Lower leg skin (tissue), 4 donors: Measurements from ENCODE around the gene MSMP. TPM values are rescaled to one million over a fixed set of nuclear protein-coding genes. Genes with fewer than 3 reads are reported as not detected.

ENCODE experiments used
- DNase-seq, 2 donors: peaks; one replicate each; pipeline ENCODE4 v3.0.0-alpha.2; 2019; ENCODE audit warnings: low spot score in 2 of 2
- H3K4me3 ChIP-seq: fragments of 200-600 bp; sonication (generic); 2 replicates; pipeline ENCODE4 v1.5.1; 2017; ENCODE audit warnings: mild to moderate bottlenecking, low read depth; ENCODE audit not compliant: poor library complexity, severe bottlenecking
- POLR2A ChIP-seq, 2 donors: fragments of 450-650 bp; IDR thresholded peaks; one replicate each; pipeline ENCODE4 v1.6.1; 2016 to 2017; ENCODE audit warnings: antibody characterized with exemption in 2 of 2, mild to moderate bottlenecking in 1 of 2, moderate library complexity in 1 of 2
- WGBS, 2 donors: methylation state at CpG; one replicate each; pipeline ENCODE4 v1.1.5; 2018; 5-methylcytosine and 5-hydroxymethylcytosine counted together
- intact Hi-C: fragments of 100-400 bp; cut with DNase I; formaldehyde crosslinking; loops from one replicate; pipeline ENCODE4 v1.15.0; 2023; ENCODE audit warnings: low total_unique reads
- total RNA-seq, 4 donors: library from RNA; depleted of rRNA; stranded (reverse); fragments of >200 nt; gene quantifications; one replicate each; pipeline ENCODE4 v1.1.0, GENCODE V29; 2016
- TF ChIP-seq, protein P1 (sequence below), 3 donors: fragments of 450-650 bp; IDR thresholded peaks; one replicate each; pipeline ENCODE4 v1.5.1; 2016; ENCODE audit warnings: antibody characterized with exemption in 3 of 3, mild to moderate bottlenecking in 3 of 3, moderate library complexity in 2 of 3

MSMP gene
- total RNA-seq, 4 donors from 2014 or later: 0.55 to 2.8 TPM; not detected in 2

GRCh38 chr9:35778496-35778895, 24.4 kb upstream of the MSMP start:
- DNase-seq: no peak
- intact Hi-C loops: no loop called here
- 90 to 94% methylated on average over 3 of the region's 3 CpGs for WGBS, 2 donors
- no peak overlapping the region for H3K4me3 ChIP-seq
- no peak for TF ChIP-seq POLR2A (IDR thresholded peaks at IDR 0.05)
- TF ChIP-seq, protein P1, sequence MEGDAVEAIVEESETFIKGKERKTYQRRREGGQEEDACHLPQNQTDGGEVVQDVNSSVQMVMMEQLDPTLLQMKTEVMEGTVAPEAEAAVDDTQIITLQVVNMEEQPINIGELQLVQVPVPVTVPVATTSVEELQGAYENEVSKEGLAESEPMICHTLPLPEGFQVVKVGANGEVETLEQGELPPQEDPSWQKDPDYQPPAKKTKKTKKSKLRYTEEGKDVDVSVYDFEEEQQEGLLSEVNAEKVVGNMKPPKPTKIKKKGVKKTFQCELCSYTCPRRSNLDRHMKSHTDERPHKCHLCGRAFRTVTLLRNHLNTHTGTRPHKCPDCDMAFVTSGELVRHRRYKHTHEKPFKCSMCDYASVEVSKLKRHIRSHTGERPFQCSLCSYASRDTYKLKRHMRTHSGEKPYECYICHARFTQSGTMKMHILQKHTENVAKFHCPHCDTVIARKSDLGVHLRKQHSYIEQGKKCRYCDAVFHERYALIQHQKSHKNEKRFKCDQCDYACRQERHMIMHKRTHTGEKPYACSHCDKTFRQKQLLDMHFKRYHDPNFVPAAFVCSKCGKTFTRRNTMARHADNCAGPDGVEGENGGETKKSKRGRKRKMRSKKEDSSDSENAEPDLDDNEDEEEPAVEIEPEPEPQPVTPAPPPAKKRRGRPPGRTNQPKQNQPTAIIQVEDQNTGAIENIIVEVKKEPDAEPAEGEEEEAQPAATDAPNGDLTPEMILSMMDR (IDR thresholded peaks at IDR 0.05): no peak

- TF ChIP-seq, protein P1 (IDR thresholded peaks at IDR 0.05): no peak
- no peak for TF ChIP-seq POLR2A (IDR thresholded peaks at IDR 0.05)
- WGBS, 2 donors: 87 to 93% methylated on average over 4 of the region's 4 CpGs
- no peak overlapping the region for H3K4me3 ChIP-seq
- intact Hi-C loops: no loop called here
- DNase-seq: no peak
Observed at GRCh38 chr9:35776018-35776417, 21.9 kb upstream of the MSMP start.

DNA sequence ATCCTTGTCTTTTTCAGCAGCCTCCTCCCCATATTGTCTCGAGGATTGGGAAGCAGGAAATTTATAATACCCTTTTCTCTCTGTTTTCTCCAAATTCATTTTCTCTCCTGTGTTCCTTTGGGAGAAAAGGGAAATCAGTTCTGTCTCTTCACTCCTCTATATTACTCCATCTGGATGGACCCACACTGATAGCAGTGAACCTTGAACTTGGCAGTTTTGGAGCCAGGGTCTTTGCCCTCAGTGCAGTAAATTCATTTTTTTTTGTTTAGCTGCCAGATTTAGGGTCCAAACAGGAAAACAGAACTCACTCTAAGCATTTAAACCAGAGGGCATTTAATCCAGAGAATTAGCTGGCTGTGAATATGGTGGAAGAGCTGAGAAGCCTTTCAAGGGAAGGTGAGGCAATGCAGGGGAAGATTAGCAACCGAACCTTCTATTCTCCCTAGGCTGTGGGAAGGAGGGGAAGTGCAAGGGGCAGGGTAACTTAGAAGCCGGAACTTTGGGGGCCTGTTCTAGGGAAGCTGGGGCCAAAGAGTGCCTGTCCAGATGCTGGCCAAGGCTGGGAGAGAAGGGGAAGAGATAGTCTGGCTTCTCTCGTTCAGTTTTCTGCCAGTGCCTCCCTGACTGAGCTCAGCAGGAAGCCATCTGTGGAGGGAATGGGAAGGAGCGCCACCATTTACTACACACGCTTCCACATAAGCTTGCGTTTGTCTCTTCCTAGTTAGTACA, 21.0 kb upstream of the MSMP start:
- no peak overlapping the region for H3K4me3 ChIP-seq
- TF ChIP-seq, protein P1 (IDR thresholded peaks at IDR 0.05): no peak
- TF ChIP-seq POLR2A (IDR thresholded peaks at IDR 0.05): no peak
- DNase-seq: no peak

GRCh38 chr9:35771943-35772342, 17.9 kb upstream of the MSMP start:
- H3K4me3 ChIP-seq: no peak overlapping the region
- TF ChIP-seq, protein P1 (IDR thresholded peaks at IDR 0.05): no peak
- no peak for TF ChIP-seq POLR2A (IDR thresholded peaks at IDR 0.05)
- intact Hi-C loops: no loop called here
- WGBS, 2 donors: 65 to 70% methylated on average over 3 of the region's 3 CpGs
- no peak for DNase-seq

More for the DNA sequence above, 21.0 kb upstream of the MSMP start:
- 66 to 68% methylated on average over 7 of the region's 7 CpGs for WGBS, 2 donors
- intact Hi-C loops: no loop called here

DNA sequence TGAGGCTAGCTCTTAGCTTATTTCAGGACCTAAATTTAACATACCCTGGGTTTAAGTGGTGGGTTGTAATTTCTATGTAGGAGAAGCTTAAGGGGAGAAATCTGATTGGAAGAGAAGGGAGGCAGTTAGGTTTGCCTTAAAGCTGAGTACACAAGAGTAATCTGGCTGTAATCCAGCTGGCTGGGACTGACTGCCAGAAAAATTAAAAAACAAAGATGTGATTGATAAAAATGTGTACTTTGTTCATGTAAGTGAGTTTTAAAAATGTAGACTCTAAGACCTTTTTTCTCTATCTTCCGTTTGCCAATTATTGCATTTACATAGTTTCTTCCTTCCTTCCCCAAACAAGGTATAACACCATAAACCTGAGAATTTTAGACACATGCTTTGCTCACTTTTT, 17.5 kb upstream of the MSMP start:
- no peak overlapping the region for H3K4me3 ChIP-seq

More for the DNA sequence above, 17.5 kb upstream of the MSMP start:
- intact Hi-C loops: no loop called here
- DNase-seq: no peak
- WGBS, 2 donors: 31% methylated on average over 1 of the region's 1 CpG
- TF ChIP-seq, protein P1 (IDR thresholded peaks at IDR 0.05): no peak
- no peak for TF ChIP-seq POLR2A (IDR thresholded peaks at IDR 0.05)
